PFSK-1 (cell line): ENCODE data around the gene EPN1.

Experiments used
- POLR2AphosphoS5 ChIP-seq: IDR thresholded peaks from 2 replicates; pipeline ENCODE4 v1.6.1; 2012; ENCODE audit warnings: low read depth, mild to moderate bottlenecking, control low read depth, low read length, moderate library complexity
- REST ChIP-seq, 2 experiments: IDR thresholded peaks; 2 replicates each; pipeline versions ENCODE4 v1.6.1 to v1.8.0; 2011 to 2012; ENCODE audit warnings: low read depth in 2 of 2, low read length in 2 of 2, control low read depth in 1 of 2, inconsistent platforms in 1 of 2, mild to moderate bottlenecking in 1 of 2, moderate library complexity in 1 of 2; ENCODE audit not compliant: insufficient read depth in 1 of 2
- TAF1 ChIP-seq: IDR thresholded peaks from 2 replicates; pipeline ENCODE4 v1.6.1; 2012; ENCODE audit warnings: low read length, control low read depth, borderline replicate concordance; ENCODE audit not compliant: insufficient read depth

GRCh38 chr19:55700813-55701212 lies 25.8 kb downstream of the EPN1 start:
- TF ChIP-seq REST (IDR thresholded peaks at IDR 0.05; ENCODE audit: insufficient read depth in 1 of 2, low read depth in 2 of 2, low read length in 2 of 2) (no peak), POLR2AphosphoS5 (no peak), TAF1 (no peak)
